ENCODE results near the gene ESR2.

- TF ChIP-seq CTCF (conservative IDR thresholded peaks at IDR 0.05 in 1 of 2, IDR thresholded peaks at IDR 0.05 in 1 of 2; ENCODE audit: extremely low read depth in 1 of 2, insufficient read depth in 1 of 2, low read depth in 1 of 2, low read length in 2 of 2) (no peak), EZH2 (IDR thresholded peaks at IDR 0.05; ENCODE audit: borderline replicate concordance, low read length) (no peak)
Measured at GRCh38 chr14:64185184-64185583, 109.0 kb downstream of the ESR2 start.

Data from mammary epithelial cell (primary cell).